Activated CD8-positive, alpha-beta memory T cell treated with anti-CD3 and anti-CD28 coated beads, Interleukin-2, amount 10 ng/mL, durations not matched to agents 7 days and 5 days (primary cell): Measurements from ENCODE around the gene ARMC7. TPM values are rescaled to one million over a fixed set of nuclear protein-coding genes. Genes with fewer than 3 reads are reported as not detected.
"Not testable (repeated sequence)": the region's sequence is repeated elsewhere in the genome, so short reads cannot be mapped to it uniquely, and the experiment has no call there.

ENCODE experiments used
- ATAC-seq: fragments of 150-1000 bp; cut with Tn5 transposase; one replicate; pipeline ENCODE4 v1.10.0; 2021; ENCODE audit warnings: moderate library complexity
- CTCF ChIA-PET: fragments of 350-600 bp; sonication (Branson Sonifier 250); formaldehyde crosslinking; loops from one replicate; lab custom pipeline; 2021; ENCODE audit warnings: antibody characterized with exemption; lab: Charles Lee
- DNase-seq: peaks from one replicate; pipeline ENCODE4 v3.0.0-alpha.2; 2020
- H3K27ac Mint-ChIP-seq: one replicate; pipeline ENCODE4 v1.8.0; 2021; ENCODE audit warnings: mild to moderate bottlenecking, mixed read lengths
- H3K27me3 Mint-ChIP-seq: one replicate; pipeline ENCODE4 v1.8.0; 2021; ENCODE audit warnings: mixed read lengths
- H3K36me3 Mint-ChIP-seq: one replicate; pipeline ENCODE4 v1.8.0; 2021; ENCODE audit warnings: mild to moderate bottlenecking, mixed read lengths
- H3K4me1 Mint-ChIP-seq: one replicate; pipeline ENCODE4 v1.8.0; 2021; ENCODE audit warnings: mixed read lengths
- H3K4me3 Mint-ChIP-seq: one replicate; pipeline ENCODE4 v1.8.0; 2021; ENCODE audit warnings: mild to moderate bottlenecking, moderate library complexity, mixed read lengths
- H3K9me3 Mint-ChIP-seq: one replicate; pipeline ENCODE4 v1.8.0; 2022; ENCODE audit warnings: low read depth, mixed read lengths
- total RNA-seq, 2 experiments: library from RNA; stranded (reverse); gene quantifications; one replicate each; pipeline ENCODE4 v1.2.3, GENCODE V29; 2021

The ARMC7 gene
- total RNA-seq, 2 experiments from 2014 or later = 13.5 to 14.5 TPM

DNA sequence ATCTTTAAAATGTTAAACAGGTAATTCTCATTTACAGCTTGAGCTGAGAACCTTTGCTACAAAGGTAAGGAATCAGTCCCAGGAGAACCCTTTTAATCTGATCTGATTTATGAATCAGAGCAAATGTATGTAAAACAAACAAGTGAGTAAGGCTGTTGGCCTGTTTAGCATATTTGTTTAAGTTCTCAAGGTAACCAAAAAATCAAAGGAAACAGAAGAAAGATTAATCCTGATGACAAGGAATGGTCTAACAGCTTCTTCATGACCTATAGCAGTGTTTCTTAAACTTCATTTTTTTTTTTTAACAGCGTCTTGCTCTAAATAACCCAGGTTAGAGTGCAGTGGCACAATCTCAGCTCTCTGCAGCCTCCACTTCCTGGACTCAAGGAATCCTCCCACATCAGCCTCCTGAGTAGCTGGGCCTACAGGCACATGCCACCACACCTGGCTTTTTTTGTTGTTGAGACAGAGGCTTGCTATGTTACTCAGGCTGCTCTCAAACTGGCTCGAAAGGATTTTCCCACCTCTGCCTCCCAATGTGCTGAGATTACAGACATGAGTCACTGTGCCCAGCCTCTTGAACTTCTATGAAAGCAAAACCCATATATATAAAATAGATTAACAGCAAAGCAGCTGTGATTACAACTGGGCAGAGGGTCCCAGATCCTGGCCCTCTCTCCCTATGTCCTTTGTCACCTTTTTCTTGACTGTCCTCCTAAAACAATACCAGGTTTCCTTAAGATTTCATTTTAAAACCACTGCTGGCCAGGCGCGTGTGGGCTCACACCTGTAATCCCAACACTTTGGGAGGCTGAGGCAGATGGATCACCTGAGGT is 49.6 kb downstream of the ARMC7 start:
- CTCF ChIA-PET = interaction anchor here (1.2 kb wide), 1 partner anchor 9 kb away, joined by 8 read pairs; no protein-coding TSS in a partner anchor
- ATAC-seq (no peak), DNase-seq (no peak)
- Mint-ChIP-seq H3K27ac (peak overlapping the region; percentile 19), H3K36me3 (peaks cover 14% of the 10 kb centered on the region), H3K4me1 (peaks cover 12% of the 10 kb centered on the region), H3K9me3 (no peaks in the 10 kb centered on the region), H3K4me3 (no peak overlapping the region), H3K27me3 (no peaks in the 10 kb centered on the region)

DNA sequence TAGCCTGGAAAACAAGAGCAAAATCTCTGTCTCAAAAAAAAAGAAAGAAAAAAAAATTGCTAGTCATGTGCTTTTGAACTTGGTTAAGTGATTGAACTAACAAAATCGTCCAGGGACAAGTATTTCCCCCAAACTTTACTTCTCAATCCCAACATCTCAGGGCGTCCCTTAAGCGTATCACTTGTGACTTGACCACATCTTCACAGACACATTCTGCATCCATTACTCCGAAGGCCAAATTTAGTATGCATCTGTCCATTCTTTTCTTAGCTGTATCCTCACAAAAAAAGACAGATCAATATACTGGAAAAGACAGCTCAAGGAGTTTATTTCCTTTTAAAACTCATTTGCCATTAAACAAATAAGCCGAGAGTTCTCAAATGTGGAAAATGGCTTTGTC is 50.4 kb downstream of the ARMC7 start:
- Mint-ChIP-seq H3K9me3 (no peaks in the 10 kb centered on the region), H3K4me3 (no peak overlapping the region), H3K4me1 (peaks cover 5% of the 10 kb centered on the region), H3K27ac (no peak overlapping the region), H3K27me3 (no peaks in the 10 kb centered on the region), H3K36me3 (peaks cover 14% of the 10 kb centered on the region)
- no peak for ATAC-seq
- CTCF ChIA-PET = interaction anchor here (1.1 kb wide), 1 partner anchor 28 kb away, joined by 3 read pairs; the partner anchor contains the start of gene NT5C
- DNase-seq = no peak

DNA sequence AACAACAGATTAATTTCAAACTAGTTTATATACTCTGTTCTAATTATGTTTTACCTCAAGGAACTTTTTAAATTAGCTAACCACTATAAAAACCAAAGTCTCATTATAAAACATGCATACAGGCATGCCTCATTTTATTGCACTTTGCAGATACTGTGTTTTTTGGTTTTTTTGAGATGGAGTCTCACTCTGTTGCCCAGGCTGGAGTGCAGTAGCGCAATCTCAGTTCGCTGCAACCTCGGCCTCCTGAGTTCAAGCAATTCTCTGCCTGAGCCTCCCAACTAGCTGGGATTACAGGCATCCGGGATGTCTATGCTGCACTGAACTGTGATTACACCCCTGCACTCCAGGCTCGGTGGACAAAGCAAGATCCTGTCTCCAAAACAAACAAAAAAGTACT is 53.3 kb downstream of the ARMC7 start:
- DNase-seq = no peak
- Mint-ChIP-seq H3K36me3 (peaks cover 18% of the 10 kb centered on the region), H3K27ac (no peak overlapping the region), H3K4me1 (no peaks in the 10 kb centered on the region), H3K27me3 (no peaks in the 10 kb centered on the region), H3K4me3 (no peak overlapping the region), H3K9me3 (no peaks in the 10 kb centered on the region)
- CTCF ChIA-PET = interaction anchor here (1.5 kb wide), 1 partner anchor 9 kb away, joined by 6 read pairs; no protein-coding TSS in a partner anchor
- ATAC-seq = no peak

DNA sequence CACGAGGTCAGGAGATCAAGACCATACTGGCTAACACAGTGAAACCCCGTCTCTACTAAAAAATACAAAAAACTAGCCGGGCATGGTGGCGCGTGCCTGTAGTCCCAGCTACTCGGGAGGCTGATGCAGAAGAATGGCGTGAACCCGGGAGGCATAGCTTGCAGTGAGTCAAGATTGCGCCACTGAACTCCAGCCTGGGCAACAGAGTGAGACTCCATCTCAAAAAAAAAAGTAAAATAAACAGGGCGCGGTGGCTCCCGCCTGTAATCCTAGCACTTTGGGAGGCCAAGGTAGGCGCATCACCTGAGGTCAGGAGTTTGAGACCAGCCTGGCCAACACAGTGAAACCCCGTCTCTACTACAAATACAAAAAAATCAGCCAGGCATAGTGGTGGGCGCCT is 54.8 kb downstream of the ARMC7 start:
- not testable (repeated sequence) for H3K27ac Mint-ChIP-seq, H3K9me3 Mint-ChIP-seq, ATAC-seq, H3K4me1 Mint-ChIP-seq, H3K4me3 Mint-ChIP-seq, DNase-seq, H3K27me3 Mint-ChIP-seq
- peaks cover 18% of the 10 kb centered on the region for H3K36me3 Mint-ChIP-seq
- CTCF ChIA-PET = interaction anchor here (0.9 to 18.5 kb wide), 3 partner anchors 9 to 52 kb away, joined by 3 to 217 read pairs (median 3); partner anchors contain the start of genes ARMC7 and NT5C

DNA sequence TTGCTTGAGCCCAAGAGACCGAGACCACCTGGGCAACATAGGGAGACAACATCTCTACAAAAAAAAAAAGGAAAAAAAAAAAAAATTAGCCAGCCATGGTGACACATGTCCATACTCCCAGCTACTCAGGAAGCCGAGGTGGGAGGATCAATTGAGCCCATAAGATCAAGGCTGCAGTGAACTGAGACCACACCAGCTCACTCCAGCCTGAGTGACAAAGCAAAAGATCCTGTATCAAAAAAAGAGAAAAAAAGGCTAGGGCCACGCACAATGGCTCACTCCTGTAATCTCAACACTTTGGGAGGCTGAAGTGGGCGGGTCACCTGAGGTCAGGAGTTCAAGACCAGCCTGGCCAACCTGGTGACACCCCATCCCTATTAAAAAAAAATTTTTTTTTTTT is 59.2 kb downstream of the ARMC7 start:
- Mint-ChIP-seq H3K4me1 (peaks cover 18% of the 10 kb centered on the region), H3K27ac (no peak overlapping the region), H3K36me3 (peaks cover 30% of the 10 kb centered on the region), H3K9me3 (no peaks in the 10 kb centered on the region), H3K4me3 (no peak overlapping the region), H3K27me3 (no peaks in the 10 kb centered on the region)
- ATAC-seq = no peak
- CTCF ChIA-PET = interaction anchor here (0.7 to 18.5 kb wide), 4 partner anchors 20 to 464 kb away, joined by 4 to 217 read pairs (median 14); partner anchors contain the start of genes ARMC7 and NT5C
- no peak for DNase-seq

DNA sequence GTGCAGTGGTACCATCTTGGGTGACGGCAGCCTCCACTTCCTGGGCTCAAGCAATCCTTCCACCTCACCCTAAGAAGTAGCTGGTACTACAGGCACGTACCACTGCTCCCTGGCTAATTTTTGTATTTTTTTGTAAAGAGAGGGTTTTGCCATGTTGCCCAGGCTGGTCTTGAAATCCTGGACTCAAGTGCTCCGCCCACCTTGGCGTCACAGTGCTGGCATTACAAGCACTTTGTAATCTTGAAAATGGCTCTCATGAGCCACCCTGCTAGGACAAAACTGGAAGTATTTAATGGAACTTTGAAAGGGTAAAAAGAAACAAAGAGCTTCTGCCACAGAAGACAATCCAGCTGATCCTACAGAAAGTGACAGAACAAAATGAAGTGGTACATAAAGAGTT is 63.8 kb downstream of the ARMC7 start:
- H3K4me1 Mint-ChIP-seq = peaks cover 32% of the 10 kb centered on the region
- no peak overlapping the region for H3K27ac Mint-ChIP-seq
- H3K27me3 Mint-ChIP-seq = no peaks in the 10 kb centered on the region
- H3K4me3 Mint-ChIP-seq = no peak overlapping the region
- ATAC-seq (no peak), DNase-seq (no peak)
- peaks cover 42% of the 10 kb centered on the region for H3K36me3 Mint-ChIP-seq
- CTCF ChIA-PET = interaction anchor here (0.7 to 18.5 kb wide), 12 partner anchors 8 to 212 kb away, joined by 3 to 217 read pairs (median 5); partner anchors contain the start of genes ARMC7, NT5C, NUP85 and SUMO2
- no peaks in the 10 kb centered on the region for H3K9me3 Mint-ChIP-seq

DNA sequence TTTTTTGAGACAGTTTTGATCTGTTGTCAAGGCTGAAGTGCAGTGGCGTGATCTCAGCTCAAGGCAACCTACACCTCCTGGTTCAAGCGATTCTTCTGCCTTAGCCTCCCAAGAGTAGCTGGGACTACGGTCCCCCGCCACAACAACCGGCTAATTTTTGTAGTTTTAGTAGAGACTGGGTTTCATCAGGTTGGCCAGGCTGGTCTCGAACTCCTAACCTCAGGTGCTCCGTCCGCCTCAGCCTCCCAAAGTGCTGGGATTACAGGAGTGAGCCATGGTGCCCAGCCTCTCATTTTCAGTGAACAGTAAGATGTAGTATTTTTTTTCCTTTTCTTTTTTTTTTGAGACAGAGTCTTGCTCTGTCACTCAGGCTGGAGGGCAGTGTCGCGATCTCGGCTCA is 65.2 kb downstream of the ARMC7 start:
- H3K27me3 Mint-ChIP-seq = no peaks in the 10 kb centered on the region
- H3K9me3 Mint-ChIP-seq = no peaks in the 10 kb centered on the region
- H3K4me1 Mint-ChIP-seq = peaks cover 46% of the 10 kb centered on the region
- no peak overlapping the region for H3K27ac Mint-ChIP-seq
- CTCF ChIA-PET = interaction anchor here (1.0 to 18.5 kb wide), 6 partner anchors 14 to 68 kb away, joined by 3 to 217 read pairs (median 4); partner anchors contain the start of genes ARMC7 and NUP85
- H3K4me3 Mint-ChIP-seq = no peak overlapping the region
- ATAC-seq (no peak), DNase-seq (no peak)
- peaks cover 52% of the 10 kb centered on the region for H3K36me3 Mint-ChIP-seq

DNA sequence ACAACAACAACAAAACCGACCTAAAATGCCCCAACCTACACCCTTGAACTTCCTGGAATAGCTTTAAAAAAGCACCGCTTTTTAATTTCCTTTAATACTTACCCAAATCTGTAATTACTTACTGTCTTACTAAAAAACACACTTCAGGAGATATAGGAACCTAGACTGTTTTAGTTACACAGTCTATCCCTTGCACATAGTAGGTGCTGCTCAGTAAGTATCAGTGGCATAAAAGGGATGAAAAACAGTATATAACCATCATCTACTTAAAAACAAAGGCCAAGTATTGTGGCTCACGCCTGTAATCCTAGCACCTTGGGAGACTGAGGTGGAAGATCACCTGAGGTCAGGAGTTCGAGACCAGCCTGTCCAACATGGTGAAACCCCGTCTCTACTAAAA is 66.9 kb downstream of the ARMC7 start:
- Mint-ChIP-seq H3K9me3 (no peaks in the 10 kb centered on the region), H3K4me3 (no peak overlapping the region), H3K27me3 (no peaks in the 10 kb centered on the region), H3K36me3 (peaks cover 60% of the 10 kb centered on the region), H3K4me1 (peaks cover 55% of the 10 kb centered on the region), H3K27ac (peak overlapping the region; percentile 36)
- ATAC-seq (no peak), DNase-seq (no peak)
- CTCF ChIA-PET = interaction anchor here (1.0 to 18.5 kb wide), 3 partner anchors 22 to 64 kb away, joined by 3 to 217 read pairs (median 4); partner anchors contain the start of gene ARMC7

DNA sequence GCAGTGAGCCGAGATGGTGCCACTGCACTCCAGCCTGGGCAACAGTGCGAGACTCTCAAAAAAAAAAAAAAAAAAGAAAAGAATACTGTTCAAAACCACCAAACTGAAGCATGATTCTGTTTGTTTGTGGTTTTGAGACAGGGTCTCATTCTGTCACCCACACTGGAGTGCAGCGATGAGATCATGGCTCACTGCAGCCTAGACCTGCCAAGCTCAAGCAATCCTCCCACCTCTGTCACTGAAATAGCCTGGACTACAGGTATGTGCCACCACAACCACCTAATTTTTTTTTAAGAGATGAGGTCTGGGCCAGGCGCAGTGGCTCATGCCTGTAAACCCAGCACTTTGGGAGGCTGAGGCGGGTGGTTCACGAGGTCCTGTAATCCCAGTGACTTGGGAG is 68.7 kb downstream of the ARMC7 start:
- Mint-ChIP-seq H3K27ac (no peak overlapping the region), H3K9me3 (no peaks in the 10 kb centered on the region), H3K4me3 (no peak overlapping the region), H3K4me1 (peaks cover 50% of the 10 kb centered on the region), H3K36me3 (peaks cover 51% of the 10 kb centered on the region), H3K27me3 (no peaks in the 10 kb centered on the region)
- ATAC-seq (no peak), DNase-seq (no peak)
- CTCF ChIA-PET = interaction anchor here (18.5 kb wide), 1 partner anchor 65 kb away, joined by 217 read pairs; the partner anchor contains the start of gene ARMC7

Other genes with a start within 250 kb of the ARMC7 start
- gene FDXR, start 237.0 kb upstream of the ARMC7 start, total RNA-seq = 10 to 100 TPM; 38.2 to 39.4 TPM
- gene FADS6, start 216.3 kb upstream of the ARMC7 start, total RNA-seq = not detected
- gene USH1G, start 186.7 kb upstream of the ARMC7 start, total RNA-seq = not detected
- gene OTOP2, start 185.7 kb upstream of the ARMC7 start, total RNA-seq = not detected
- not detected for gene OTOP3, start 174.1 kb upstream of the ARMC7 start, total RNA-seq
- not detected for gene HID1, start 137.2 kb upstream of the ARMC7 start, total RNA-seq
- under 1 TPM; 0.32 to 0.47 TPM for gene CDR2L, start 122.3 kb upstream of the ARMC7 start, total RNA-seq
- 10 to 100 TPM; 45.9 to 53.1 TPM for gene MRPL58, start 97.3 kb upstream of the ARMC7 start, total RNA-seq
- 100 to 1,000 TPM; 188 to 210 TPM for gene ATP5PD, start 63.0 kb upstream of the ARMC7 start, total RNA-seq
- 10 to 100 TPM; 16.8 to 19.1 TPM for gene KCTD2, start 62.7 kb upstream of the ARMC7 start, total RNA-seq
- gene SLC16A5, start 22.0 kb upstream of the ARMC7 start, total RNA-seq = 1 to 10 TPM; 2.3 to 3.2 TPM
- gene NT5C, start 21.8 kb downstream of the ARMC7 start, total RNA-seq = 10 to 100 TPM; 65.2 to 73.1 TPM
- 100 to 1,000 TPM; 277 to 301 TPM for gene JPT1, start 44.5 kb downstream of the ARMC7 start, total RNA-seq
- 100 to 1,000 TPM; 469 to 639 TPM for gene SUMO2, start 73.0 kb downstream of the ARMC7 start, total RNA-seq
- gene NUP85, start 95.7 kb downstream of the ARMC7 start, total RNA-seq = 100 to 1,000 TPM; 164 to 176 TPM
- 10 to 100 TPM; 84.6 to 90.2 TPM for gene GGA3, start 151.6 kb downstream of the ARMC7 start, total RNA-seq
- gene MRPS7, start 151.9 kb downstream of the ARMC7 start, total RNA-seq = 10 to 100 TPM; 49.5 to 56.9 TPM
- gene MIF4GD, start 161.3 kb downstream of the ARMC7 start, total RNA-seq = 10 to 100 TPM; 56.9 to 58.5 TPM
- gene SLC25A19, start 179.5 kb downstream of the ARMC7 start, total RNA-seq = 10 to 100 TPM; 46.3 to 66.4 TPM